Activated CD4-positive, alpha-beta T cell treated with anti-CD3 and anti-CD28 coated beads, Interleukin-2, amount 50 U/mL, for 16 hours (primary cell): ENCODE results near the gene RBPJ.

Experiments
- DNase-seq: peaks from one replicate; pipeline ENCODE4 v3.0.0-alpha.2; 2020

RBPJ gene

DNA sequence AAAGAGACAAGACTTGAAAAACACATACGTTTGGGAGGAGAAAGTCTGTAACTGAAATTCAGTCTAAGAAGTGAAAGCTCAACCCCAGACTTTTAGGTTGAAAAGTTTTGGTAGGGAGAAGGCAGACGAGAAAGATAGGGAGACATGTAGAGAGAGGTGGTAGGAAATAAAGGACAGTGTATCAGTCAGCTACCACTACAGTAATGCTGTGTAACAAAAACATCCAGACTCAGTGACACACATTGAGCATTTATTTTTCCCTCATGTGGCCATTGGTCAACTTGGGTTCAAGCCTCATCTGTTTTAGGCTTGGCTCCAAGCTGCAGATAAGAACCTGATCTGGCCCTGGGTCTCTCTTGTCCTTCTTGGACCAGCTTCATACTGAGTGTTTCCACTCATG lies 142.6 kb downstream of the RBPJ start:
- no peak for DNase-seq

DNA sequence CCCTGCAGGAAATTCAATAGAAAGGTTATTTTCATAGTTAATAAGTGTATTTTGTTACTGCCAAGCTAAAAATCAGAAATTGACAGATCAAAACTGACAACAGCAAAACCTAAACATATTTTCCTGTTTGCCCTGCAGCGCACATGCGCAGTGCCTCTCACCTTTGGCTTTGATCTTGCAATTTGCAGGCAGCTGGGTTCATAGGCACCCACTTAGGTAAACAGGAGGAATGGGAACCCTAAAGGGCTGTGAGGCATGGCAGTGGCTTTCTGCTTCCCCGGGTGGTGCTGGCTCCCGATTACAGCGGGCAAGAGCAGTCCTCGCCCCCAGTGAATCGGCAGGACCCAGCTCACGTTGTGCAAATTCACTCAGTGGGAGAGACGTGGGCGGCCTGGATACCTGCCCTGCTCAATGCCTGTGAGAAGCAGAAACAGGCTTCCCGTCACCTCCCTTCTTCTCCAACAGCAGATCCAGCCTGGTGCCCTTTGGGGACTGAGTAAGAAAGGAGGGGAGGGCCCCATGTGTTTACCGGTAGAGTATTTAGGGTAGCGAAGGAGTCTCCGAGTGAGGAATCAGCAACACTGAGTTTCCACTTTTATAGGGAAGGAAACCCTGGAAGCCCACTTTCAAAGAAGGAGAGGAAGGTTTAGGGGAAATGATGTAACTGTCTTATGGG lies 143.7 kb downstream of the RBPJ start:
- DNase-seq, result no peak

DNA sequence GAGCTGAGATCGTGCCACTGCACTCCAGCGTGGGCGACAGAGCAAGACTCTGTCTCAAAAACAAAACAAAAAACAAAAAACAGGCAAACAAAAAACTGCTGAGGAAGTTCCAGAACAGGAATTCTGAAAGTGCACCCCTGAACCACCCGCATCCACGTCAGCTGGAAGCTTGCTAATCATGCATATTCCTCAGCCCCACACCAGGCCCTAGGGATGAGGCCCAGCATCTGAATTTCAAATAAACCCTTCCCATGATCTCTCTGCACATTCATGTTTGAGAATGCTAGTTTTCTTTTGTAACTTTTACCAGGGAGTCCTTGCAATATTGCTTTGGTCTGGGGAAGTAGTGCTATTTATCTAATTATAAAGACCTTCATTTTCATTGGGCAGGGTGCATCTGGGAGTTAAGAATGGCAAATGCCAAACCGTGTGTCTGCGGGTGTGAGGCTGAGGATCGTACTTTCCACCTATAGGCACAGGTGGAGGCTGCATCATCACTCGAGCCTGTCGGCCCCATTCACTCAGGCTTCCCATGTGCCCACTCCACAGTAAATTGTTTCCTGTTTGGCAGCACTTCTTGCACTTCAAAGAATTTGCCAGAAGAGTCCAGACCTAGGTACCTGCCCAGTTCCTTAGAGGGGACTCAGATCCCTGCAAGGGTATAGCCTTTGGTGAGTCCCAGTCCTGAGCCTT lies 145.9 kb downstream of the RBPJ start:
- DNase-seq, result no peak

DNA sequence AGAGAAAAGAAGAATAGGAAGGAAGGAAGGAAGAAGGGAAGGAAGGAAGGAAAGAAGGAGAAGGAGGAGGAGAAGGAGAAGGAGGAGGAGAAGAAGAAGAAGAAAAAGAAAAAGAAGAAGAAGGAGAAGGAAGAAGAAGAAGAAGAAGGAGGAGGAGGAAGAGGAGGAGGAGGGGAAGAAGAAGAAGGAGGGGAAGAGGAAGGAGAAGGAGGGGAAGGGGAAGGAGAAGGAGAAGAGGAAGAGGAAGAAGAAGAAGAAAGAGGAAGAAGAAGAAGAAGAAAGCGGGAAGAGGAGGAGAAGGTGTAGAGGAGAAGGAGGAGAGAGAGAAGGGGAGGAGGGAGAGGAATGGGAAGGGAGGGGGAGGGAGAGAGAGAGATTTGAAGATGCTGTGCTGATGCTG lies 146.9 kb downstream of the RBPJ start:
- no peak for DNase-seq

DNA sequence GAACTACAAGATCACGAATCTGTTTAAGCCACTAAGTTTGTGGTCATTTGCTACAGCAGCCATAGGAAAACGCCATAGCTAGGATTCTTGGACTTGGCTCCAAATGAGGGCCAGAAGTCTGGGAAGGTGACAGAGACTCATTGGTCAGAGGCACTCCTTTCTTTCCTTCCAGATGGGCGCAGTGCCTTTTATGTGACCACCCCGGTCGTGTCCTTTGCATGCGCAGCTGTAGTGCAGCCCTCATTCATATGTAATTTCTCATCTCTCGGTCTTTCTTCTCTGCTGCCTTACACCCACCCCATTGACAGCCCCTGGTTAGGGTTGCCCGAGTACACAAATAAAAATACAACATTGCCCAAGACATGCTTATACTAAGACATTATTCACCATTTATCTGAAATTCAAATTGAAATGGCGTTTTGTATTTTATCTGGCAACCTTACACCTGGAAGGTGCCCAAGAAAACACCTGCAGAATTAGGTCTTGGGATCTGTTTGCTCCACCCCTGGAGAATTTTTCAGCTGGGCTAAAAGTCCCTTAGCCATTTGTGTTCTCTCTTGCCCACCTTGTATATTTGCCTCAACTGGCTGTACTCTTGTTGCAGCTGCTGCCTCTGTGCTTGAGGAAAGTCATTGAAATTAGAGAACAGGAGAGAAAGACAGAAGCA lies 147.6 kb downstream of the RBPJ start:
- DNase-seq, result no peak

DNA sequence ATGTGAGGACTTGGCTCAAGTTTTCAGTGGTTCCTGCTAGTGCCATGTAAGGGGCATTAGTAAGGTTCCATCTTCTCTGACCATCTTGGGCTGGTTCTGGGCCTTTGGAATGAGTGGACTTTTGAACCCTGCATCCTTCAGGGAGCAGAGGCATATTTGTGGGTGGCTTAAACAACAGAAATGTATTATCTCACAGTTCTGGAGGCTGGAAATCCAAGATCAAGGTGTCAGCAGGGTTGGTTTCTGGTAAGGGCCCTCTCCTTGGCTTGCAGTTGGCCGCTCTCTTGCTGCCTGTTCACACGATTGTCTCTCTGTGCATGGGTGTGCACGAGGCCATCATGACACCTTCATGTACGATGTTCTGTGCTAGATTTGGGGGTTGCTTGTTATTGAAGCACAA lies 148.2 kb downstream of the RBPJ start:
- DNase-seq, result no peak

DNA sequence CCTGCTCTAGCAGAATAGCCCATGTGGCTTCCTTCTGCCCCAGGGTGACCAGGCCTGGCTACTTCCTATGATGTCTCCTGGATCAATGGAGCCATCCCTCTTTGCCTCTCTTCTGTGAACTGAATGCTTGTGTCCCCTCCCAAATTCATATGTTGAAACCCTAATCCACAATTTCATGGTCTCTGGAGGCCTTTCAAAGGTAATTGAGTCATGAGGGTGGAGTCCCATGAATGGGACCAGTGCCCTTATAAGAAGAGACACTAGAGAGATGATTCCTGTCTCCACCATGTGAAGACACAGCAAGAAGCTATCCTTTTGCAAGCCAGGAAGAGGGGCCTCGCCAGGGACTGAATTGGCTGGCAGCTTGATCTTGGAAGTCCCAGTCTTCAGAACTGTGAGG lies 151.1 kb downstream of the RBPJ start:
- DNase-seq, result no peak

DNA sequence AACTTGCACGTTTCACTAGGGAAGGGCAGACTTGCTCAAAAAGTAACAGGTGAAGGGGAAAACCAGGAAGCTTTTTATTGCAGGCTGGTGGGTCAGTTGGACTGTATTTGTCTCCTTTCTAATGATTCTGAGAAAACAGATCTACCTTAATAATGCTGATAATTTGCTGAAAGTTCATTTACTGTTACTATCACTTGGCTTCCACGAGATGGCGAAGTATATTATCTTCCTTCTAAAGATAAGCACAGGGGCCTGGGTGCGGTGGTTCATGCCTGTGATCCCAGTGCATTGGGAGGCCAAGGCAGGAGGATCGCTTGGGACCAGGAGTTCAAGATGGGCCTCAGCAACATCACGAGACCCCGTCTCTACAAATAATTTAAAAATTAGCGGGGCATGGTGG lies 153.1 kb downstream of the RBPJ start:
- no peak for DNase-seq

DNA sequence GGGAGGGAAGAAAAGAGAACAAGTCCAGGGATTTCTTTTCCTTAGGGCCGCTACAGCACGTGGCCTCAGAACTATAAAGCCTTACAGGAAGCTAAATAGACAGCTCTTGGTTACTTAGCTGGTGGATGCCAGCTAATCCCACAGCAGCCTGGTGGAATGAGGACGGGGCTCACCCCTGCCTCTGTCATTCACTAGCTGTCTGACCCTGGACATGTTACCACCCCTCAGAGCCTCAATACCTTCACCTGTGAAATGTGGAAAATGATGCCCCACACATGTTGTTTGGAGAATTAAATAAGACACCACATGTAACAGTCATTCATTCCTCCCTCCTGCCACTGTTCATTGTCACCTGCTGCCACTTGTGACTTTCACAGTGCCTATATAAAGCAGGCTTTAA lies 153.7 kb downstream of the RBPJ start:
- DNase-seq, result no peak

DNA sequence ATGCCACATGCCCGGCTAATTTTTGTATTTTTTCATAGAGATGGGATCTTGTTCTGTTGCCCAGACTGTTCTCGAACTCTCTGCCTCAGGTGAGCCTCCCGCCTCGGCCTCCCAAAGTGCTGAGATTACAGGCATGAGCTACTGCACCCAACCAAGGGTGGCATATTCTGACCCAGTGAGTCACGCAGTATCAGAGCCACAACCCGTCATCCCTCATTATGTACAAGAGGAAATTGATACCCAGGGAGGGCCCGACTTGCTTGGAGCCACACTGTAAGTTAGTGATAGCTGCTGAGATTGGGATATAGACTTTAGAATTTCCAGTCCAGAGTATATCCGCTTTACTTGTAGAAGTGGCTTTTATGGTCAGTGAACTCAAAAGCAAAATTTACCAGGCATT lies 154.9 kb downstream of the RBPJ start:
- DNase-seq, result no peak

DNA sequence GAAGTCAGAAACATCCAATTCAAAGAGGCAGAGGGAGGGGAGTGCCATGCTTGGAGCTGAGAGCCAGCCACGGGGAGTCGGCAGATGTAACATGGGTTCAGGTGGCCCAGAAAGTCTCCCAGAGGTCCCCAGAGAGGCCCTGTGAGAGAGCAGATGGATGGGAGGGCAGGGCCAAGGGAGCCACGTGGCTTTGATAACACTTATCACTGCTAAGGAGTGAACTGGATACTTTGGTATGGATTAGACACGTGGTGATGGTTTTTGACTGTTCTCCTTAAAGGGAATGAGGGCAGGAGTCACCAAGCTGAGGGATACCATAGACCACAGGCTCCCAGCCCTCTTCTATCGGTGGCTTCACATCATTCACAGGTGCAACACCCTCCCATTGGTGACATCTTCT lies 155.7 kb downstream of the RBPJ start:
- no peak for DNase-seq

DNA sequence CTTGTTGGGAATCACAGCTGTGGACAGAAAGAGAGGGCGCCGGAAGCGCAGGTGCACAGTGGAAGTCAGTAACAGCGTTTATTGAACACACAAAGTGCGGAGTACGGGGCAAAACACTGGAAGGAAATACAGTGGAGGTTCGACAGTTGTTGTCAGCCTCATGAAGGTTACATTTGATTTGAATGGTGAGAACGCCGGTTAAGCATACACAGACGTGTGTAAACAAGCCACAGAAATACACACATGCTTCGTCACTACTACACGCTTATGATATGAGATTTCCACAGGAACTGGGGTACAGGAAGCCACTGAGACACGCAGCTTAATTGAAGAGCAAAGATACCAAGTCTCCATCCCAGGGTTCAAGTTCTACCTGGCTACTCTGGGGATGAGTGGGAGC lies 157.5 kb downstream of the RBPJ start:
- no peak for DNase-seq

DNA sequence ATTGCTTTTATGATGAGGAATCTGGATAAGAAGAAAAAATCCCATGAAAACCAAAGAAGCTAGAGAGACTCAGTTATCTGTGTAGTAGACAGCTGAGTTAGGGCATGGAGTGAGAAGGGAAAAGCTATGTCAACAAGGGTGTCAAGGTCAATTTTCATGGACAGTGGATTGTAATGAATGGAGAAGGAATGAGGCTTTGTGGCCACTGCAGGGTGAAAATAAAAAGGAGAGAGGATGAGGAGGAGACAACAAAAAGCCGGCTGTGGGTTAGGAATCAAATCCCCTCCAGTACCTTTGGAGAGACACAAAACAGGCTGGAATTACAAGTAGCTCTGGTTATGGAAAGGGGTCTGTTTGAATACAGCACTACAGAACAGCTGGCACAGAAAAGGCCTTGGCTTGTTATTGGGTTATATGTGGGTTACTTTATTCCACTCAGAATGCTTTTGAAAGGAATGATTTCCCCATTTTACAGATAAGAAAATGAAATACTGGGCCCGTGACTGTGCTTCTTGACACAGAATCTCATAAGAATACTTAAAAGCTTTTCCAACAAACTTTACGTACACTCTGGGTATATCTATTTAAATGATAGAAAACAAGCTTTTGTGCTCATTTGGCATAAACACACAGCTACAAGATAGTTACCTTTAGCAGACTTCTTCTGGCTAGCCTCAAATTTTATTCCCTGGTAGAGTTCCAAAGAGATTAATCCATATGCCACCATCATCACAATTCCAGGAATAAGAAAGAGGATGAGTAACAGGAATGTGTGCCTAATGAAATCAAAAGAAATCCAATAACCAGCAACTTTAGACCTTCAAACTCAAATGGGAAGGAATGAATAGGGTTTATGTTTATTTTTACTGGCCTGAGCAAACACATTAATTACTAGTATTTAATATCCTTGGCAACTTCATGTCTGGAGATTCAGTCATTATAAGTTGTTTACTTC lies 162.0 kb downstream of the RBPJ start:
- no peak for DNase-seq

DNA sequence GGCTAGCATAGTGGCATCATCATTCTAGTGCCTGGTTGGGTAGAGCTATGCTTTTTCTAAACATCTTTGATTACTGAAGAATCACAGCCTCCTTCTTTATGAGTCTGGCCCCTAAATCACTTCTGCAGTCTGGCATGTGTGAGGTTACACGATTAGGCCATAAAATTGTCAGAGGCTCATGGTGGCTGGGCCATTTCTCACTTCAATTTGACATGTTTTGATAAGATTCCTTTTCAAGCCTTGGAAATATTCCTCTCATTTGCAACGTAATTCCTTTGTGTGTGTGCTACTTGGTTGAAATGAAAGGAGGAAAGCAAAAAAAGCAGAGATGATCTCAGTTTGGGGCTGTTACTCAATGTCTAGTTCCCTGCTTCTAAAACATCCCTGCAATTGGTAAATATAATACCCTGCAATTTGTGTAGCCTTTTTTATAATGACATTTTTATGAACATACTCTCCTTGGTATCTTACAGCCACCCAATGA lies 163.3 kb downstream of the RBPJ start:
- DNase-seq, result no peak

DNA sequence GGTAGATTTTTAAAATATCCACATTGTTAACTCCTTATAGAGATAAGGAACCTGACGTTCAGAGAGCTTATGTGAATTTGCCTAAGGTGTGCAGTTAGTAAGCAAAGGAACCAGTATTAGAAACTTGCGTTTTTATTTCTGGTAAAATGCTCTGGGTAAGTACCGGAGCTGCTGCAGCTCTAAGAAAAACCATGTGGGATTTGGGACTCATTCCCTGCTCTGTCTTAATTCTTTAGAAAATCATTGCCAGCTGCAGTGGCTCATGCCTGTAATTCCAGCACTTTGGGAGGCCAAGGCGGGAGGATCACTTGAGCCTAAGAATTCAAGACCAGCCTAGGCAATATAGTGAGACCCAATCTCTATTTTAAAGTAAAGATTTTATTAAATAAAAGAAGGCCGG lies 163.7 kb downstream of the RBPJ start:
- no peak for DNase-seq
